ENCODE measurements around the gene EML4. TPM values are rescaled to one million over a fixed set of nuclear protein-coding genes. Genes with fewer than 3 reads are reported as not detected.

EML4 gene
- total and polyA plus RNA-seq, 2 of the 13 experiments (the other 11 are each of a cell fraction or from before 2014, with no cell fraction given), result 243 to 476 TPM

- POLR2A ChIA-PET, result interaction anchor here (1.0 to 1.8 kb wide), 3 partner anchors 27 to 58 kb away, joined by 3 read pairs; no protein-coding TSS in a partner anchor
- Histone ChIP-seq H3K36me3 (replicated peaks in 1 of 2; ENCODE audit: control insufficient read depth in 1 of 2, insufficient read depth in 2 of 2, low read length in 2 of 2) (no peaks in the 10 kb centered on the region), H3K4me2 (ENCODE audit: low read depth, low read length) (no peak overlapping the region), H4K20me1 (ENCODE audit: insufficient read depth, low read length) (no peaks in the 10 kb centered on the region), H2AFZ (ENCODE audit: low read length) (no peak overlapping the region), H3K9me3 (ENCODE audit: low read length) (no peaks in the 10 kb centered on the region), H3K79me2 (ENCODE audit: insufficient read depth, low read length) (peaks cover 8% of the 10 kb centered on the region), H3K4me1 (ENCODE audit: insufficient read depth, low read length) (peaks cover 50% of the 10 kb centered on the region), H3K9ac (ENCODE audit: insufficient read depth, low read depth, low read length) (no peak overlapping the region), H3K27ac (ENCODE audit: extremely low read length, insufficient read depth, low read length) (no peak overlapping the region), H3K27me3 (ENCODE audit: control insufficient read depth in 1 of 2, insufficient read depth in 2 of 2, low read length in 2 of 2) (no peaks in the 10 kb centered on the region), H3K4me3 (replicated peaks in 1 of 3; ENCODE audit: insufficient read depth in 1 of 3, low read depth in 2 of 3, low read length in 3 of 3) (no peak overlapping the region)
- TF ChIP-seq, protein P1, sequence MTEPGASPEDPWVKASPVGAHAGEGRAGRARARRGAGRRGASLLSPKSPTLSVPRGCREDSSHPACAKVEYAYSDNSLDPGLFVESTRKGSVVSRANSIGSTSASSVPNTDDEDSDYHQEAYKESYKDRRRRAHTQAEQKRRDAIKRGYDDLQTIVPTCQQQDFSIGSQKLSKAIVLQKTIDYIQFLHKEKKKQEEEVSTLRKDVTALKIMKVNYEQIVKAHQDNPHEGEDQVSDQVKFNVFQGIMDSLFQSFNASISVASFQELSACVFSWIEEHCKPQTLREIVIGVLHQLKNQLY (CRISPR knock-in tag; IDR thresholded peaks at IDR 0.05), result no peak
- TF ChIP-seq, protein P2, sequence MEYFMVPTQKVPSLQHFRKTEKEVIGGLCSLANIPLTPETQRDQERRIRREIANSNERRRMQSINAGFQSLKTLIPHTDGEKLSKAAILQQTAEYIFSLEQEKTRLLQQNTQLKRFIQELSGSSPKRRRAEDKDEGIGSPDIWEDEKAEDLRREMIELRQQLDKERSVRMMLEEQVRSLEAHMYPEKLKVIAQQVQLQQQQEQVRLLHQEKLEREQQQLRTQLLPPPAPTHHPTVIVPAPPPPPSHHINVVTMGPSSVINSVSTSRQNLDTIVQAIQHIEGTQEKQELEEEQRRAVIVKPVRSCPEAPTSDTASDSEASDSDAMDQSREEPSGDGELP (IDR thresholded peaks at IDR 0.05; ENCODE audit: borderline replicate concordance, low read depth), result 0 out of 2 replicates have a peak, but pooled peaks have one; percentile 19
- intact Hi-C loops (cut with micrococcal nuclease; ENCODE audit: unreplicated experiment) (loop anchor here (2.0 kb wide), 1 partner anchor 13 kb away; no protein-coding TSS in a partner anchor), in situ Hi-C loops (cut with HindIII; ENCODE audit: extremely low pct_ligation_motif_present, low pct_unique_long_range_greater_than_20kb) (no loop called here)
- WGBS (ENCODE audit: low lambda C conversion rate), result 72% methylated on average over 3 of the region's 3 CpGs
- CTCF ChIA-PET (ENCODE audit: low intra/inter-chr PET ratio, low total read pairs), result no interaction called here
- DNase-seq (ENCODE audit: low spot score) (no peak), ATAC-seq (no peak), FAIRE-seq (no peak)
- no TSS peak for BruUV-seq (replicated peaks)
Observed at GRCh38 chr2:42164046-42164445, 5.1 kb upstream of the EML4 start.

DNA sequence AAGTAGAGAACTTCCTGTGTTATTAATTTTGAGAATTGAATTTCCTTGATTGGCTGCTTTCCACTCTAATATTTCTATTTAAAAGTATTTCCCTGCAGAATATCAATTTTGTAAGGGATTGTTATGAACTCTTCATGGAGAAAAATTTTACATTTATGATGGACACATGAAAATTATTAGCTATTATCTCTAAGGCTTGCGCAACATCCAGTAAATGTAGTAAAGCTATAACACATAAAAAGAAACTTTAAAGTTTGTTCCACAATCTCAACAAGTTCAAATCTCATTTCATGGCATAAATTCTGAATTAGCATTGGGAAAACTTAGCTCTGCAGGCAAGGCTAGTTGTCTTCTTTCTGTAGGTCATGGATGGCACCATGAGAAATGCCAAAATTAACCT is 4.2 kb upstream of the EML4 start:
- Histone ChIP-seq H3K36me3 (replicated peaks in 1 of 2; ENCODE audit: control insufficient read depth in 1 of 2, insufficient read depth in 2 of 2, low read length in 2 of 2) (no peaks in the 10 kb centered on the region), H3K9ac (ENCODE audit: insufficient read depth, low read depth, low read length) (no peak overlapping the region), H3K9me3 (ENCODE audit: low read length) (no peaks in the 10 kb centered on the region), H4K20me1 (ENCODE audit: insufficient read depth, low read length) (no peaks in the 10 kb centered on the region), H3K27me3 (ENCODE audit: control insufficient read depth in 1 of 2, insufficient read depth in 2 of 2, low read length in 2 of 2) (no peaks in the 10 kb centered on the region; a peak in 1 of 5 replicates), H2AFZ (ENCODE audit: low read length) (no peak overlapping the region), H3K4me2 (ENCODE audit: low read depth, low read length) (no peak overlapping the region), H3K4me1 (ENCODE audit: insufficient read depth, low read length) (peaks cover 41% of the 10 kb centered on the region), H3K27ac (ENCODE audit: extremely low read length, insufficient read depth, low read length) (no peak overlapping the region), H3K4me3 (replicated peaks in 1 of 3; ENCODE audit: insufficient read depth in 1 of 3, low read depth in 2 of 3, low read length in 3 of 3) (no peak overlapping the region), H3K79me2 (ENCODE audit: insufficient read depth, low read length) (peaks cover 15% of the 10 kb centered on the region)
- POLR2A ChIA-PET, result interaction anchor here (2.8 to 3.7 kb wide), 2 partner anchors 23 to 28 kb away, joined by 8 to 18 read pairs; no protein-coding TSS in a partner anchor
- no peak for DNase-seq (ENCODE audit: low spot score)
- no peak for ATAC-seq
- in situ Hi-C loops (cut with HindIII; ENCODE audit: extremely low pct_ligation_motif_present, low pct_unique_long_range_greater_than_20kb), result no loop called here
- WGBS (ENCODE audit: low lambda C conversion rate), result 78% methylated on average over 1 of the region's 1 CpG
- BruUV-seq (replicated peaks), result no TSS peak
- intact Hi-C loops (cut with micrococcal nuclease; ENCODE audit: unreplicated experiment), result loop anchor here (2.0 kb wide), 1 partner anchor 14 kb away; no protein-coding TSS in a partner anchor
- FAIRE-seq, result no peak
- CTCF ChIA-PET (ENCODE audit: low intra/inter-chr PET ratio, low total read pairs), result no interaction called here
- no peak for TF ChIP-seq KDM3A (CRISPR knock-in tag; IDR thresholded peaks at IDR 0.05; ENCODE audit: low read depth)
- TF ChIP-seq ZSCAN29 (CRISPR knock-in tag; conservative IDR thresholded peaks at IDR 0.05), result no peak
- peak; percentile 71 for TF ChIP-seq CEBPB (IDR thresholded peaks at IDR 0.05; ENCODE audit: borderline replicate concordance, low read depth, low read length)

All from HepG2 (cell line).